Activated CD8-positive, alpha-beta memory T cell treated with anti-CD3 and anti-CD28 coated beads for 1 hour (primary cell): ENCODE data around the gene CACNB1.

Experiments used
- DNase-seq, 2 donors: peaks; one replicate each; pipeline ENCODE4 v3.0.0-alpha.2; 2020; ENCODE audit warnings: low read depth in 1 of 2; ENCODE audit errors: extremely low read depth in 1 of 2

Gene CACNB1

GRCh38 chr17:39204245-39204644 lies 6.8 kb upstream of the CACNB1 start:
- no peak for DNase-seq

GRCh38 chr17:39200957-39201510 lies 3.6 kb upstream of the CACNB1 start:
- DNase-seq = no peak

GRCh38 chr17:39200070-39200879 lies 2.8 kb upstream of the CACNB1 start, which contains the start of gene RPL19:
Gene RPL19 (plus strand): TSS chr17:39200283. CDS start chr17:39200345, 62 bp downstream.
- DNase-seq = peak; percentile 55 to 64

- peak; percentile 74 to 77 for DNase-seq
Measured at GRCh38 chr17:39199820-39200069, 2.3 kb upstream of the CACNB1 start.

GRCh38 chr17:39198186-39198566 lies 707 bp upstream of the CACNB1 start:
- no peak for DNase-seq

- DNase-seq = no peak
Measured at GRCh38 chr17:39196808-39197291, 619 bp downstream of the CACNB1 start.

- DNase-seq = no peak
Measured at GRCh38 chr17:39196241-39196807, 1.1 kb downstream of the CACNB1 start.

- DNase-seq = no peak
Measured at GRCh38 chr17:39195568-39196160, 1.8 kb downstream of the CACNB1 start.

- DNase-seq = no peak
Measured at GRCh38 chr17:39194985-39195524, 2.4 kb downstream of the CACNB1 start.

- DNase-seq = no peak
Measured at GRCh38 chr17:39194089-39194984, 3.1 kb downstream of the CACNB1 start.

GRCh38 chr17:39193346-39193745 lies 4.1 kb downstream of the CACNB1 start:
- DNase-seq = no peak

- no peak for DNase-seq
Measured at GRCh38 chr17:39192901-39193300, 4.6 kb downstream of the CACNB1 start.

GRCh38 chr17:39191750-39192510 lies 5.5 kb downstream of the CACNB1 start:
- no peak for DNase-seq

- no peak for DNase-seq
Measured at GRCh38 chr17:39187152-39187830, 10.2 kb downstream of the CACNB1 start.

GRCh38 chr17:39186481-39187002 lies 10.9 kb downstream of the CACNB1 start:
- no peak for DNase-seq

- DNase-seq = no peak
Measured at GRCh38 chr17:39183720-39184119, 13.7 kb downstream of the CACNB1 start.

- no peak for DNase-seq
Measured at GRCh38 chr17:39183045-39183444, 14.4 kb downstream of the CACNB1 start.

GRCh38 chr17:39181303-39181702 lies 16.2 kb downstream of the CACNB1 start:
- DNase-seq = no peak

- no peak for DNase-seq
Measured at GRCh38 chr17:39178536-39178935, 18.9 kb downstream of the CACNB1 start.
